NCI-H2196 (cell line): ENCODE results near the gene JPH3.

Experiments
- DNase-seq: peaks from one replicate; lab custom pipeline; 2025; ENCODE audit not compliant: unreplicated experiment; lab: John Stamatoyannopoulos, UW

JPH3 gene

DNA sequence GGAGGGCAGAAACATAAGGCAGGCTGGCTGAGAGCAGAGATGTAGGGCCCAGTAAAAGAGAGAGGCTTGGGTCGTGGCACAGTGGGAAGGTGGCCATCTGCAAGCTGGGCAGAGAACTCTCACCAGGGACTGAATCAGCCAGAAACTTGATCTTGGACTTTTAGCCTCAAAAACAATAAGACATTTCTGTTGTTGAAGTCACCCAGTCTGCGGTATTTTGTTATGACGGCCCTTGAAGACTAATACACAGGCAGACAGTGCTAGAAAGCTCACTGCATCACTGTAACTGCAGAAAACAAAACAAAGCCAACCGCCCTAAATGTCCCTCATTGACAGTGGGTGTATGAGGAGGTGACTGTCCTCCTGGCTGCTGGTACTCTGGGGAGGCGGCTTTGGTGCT lies 3.9 kb upstream of the JPH3 start:
- DNase-seq, result no peak

GRCh38 chr16:87600246-87600645 lies 2.1 kb upstream of the JPH3 start:
- no peak for DNase-seq

DNA sequence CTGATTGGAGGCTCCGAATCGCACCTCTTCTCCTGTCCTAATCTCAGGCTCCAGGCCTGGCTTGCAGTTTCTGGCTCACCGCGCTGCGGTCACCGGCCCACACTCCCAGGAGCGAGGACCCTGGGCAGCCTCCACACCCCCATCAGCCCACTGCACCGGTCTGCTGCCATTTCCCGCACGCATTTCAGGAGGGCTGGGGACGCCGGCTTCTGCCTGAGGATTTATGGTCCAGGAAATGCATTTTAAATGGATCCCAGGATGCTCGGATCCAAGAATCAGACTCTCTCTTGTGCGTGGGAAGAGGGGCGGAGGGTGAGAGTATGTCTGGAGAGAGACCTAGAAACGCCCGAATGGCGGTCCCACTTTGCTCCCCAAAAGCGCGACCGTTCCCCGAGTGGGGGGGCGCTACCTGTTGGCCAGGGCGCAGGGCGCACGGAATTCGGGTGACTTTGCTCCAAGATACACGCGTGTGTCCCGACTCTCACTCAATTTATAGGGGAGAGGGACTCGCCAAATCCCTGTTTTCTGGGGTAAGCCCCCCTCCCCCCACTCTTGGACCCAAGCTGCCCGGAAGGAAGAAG lies 817 bp upstream of the JPH3 start:
- DNase-seq, result no peak

DNA sequence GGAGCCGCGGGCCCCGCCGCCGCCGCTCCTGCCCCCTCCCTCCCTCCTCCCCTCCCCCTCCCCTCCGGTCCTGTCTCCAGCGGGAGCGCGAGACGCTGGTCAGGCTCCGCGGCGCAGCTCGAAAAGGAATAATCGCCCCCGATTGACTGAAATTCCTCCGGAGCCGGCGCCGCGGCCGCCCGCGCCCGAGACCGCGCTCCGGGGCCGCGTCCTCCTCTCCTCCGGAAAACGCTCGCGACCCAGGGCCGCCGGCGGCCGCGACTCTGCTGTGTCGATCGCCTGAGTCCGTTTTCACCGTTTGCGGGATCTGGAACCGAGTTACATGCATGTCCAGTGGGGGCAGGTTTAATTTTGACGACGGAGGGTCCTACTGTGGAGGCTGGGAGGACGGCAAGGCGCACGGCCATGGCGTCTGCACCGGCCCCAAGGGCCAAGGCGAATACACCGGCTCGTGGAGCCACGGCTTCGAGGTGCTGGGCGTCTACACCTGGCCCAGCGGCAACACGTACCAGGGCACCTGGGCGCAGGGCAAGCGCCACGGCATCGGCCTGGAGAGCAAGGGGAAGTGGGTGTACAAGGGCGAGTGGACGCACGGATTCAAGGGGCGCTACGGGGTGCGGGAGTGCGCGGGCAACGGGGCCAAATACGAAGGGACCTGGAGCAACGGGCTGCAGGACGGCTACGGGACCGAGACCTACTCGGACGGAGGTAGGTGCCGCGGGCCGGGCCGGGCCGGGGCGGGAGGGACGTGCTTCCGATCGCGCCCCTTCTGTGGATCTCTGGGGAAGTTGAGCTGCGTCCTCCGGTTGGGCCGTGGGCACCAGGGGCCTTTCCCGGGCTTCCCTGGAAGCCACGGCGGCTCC lies 744 bp downstream of the JPH3 start:
- DNase-seq, result no peak

DNA sequence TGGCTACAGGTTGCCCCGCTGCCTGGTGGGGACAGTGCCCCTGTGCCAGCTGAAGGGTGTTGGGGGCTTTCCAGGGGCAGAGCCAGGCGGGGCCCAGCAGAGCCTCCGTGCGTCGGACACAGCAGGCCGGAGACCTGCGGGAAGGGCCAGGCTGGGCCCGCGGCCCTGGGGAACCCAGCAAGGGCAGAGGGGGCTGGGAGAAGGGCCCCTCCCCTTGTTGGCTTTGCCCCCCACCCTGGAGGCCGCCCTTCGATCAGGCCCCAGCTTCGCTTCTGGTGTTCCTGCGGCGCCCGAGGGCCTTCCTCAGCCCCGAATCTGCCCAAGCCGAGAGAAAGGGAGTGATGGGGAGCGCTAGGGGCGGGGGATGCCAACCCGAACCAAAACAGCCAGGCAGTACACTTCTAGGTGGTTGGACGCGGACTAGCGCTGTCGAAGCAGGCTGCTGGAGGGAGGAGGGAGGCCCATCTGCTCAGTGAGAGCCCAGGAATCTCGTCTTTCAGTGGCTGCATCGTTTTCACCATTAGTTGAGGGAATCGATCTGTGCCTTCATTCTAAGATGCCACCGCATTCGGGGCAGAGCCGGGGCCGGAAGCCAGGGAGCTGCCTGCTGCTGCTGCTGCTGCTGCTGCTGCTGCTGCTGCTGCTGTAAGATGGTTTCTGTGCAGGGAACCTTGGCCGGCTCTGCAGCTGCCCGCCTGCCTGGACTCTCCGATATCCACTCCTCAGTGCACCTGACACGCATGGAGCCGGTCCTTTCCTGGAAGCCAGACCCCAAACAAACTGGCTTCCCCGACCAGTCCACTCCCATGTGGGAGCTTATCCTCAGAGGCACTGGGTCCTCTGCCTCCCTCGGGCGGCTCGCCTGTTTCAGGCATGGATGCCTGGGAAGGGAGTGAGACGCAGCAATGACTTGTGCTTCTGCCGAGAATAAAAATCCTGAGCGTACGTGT lies 1.7 kb downstream of the JPH3 start:
- DNase-seq, result no peak

GRCh38 chr16:87604634-87605111 lies 2.4 kb downstream of the JPH3 start:
- no peak for DNase-seq

DNA sequence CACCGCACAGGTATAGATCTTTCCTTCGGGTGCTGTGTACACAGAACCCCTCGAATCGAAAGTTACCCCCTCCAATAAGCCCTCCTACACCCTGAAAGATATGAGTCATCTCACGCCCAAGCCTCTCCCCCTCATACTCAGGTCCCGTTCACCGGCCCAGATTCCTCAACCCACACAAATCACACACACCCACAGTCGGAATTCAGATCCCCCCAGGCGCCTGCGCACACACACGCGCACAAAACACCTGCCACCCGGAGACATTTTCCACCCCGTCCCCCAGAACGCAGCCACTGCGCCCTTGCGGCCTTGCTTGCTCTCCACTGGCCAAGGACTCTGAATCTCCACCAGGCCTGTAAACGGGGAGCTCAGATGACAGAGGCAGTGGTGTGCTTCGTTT lies 4.9 kb downstream of the JPH3 start:
- no peak for DNase-seq

- no peak for DNase-seq
Observed at GRCh38 chr16:87607871-87608270, 5.6 kb downstream of the JPH3 start.

GRCh38 chr16:87608400-87608985 lies 6.2 kb downstream of the JPH3 start:
- DNase-seq, result no peak

DNA sequence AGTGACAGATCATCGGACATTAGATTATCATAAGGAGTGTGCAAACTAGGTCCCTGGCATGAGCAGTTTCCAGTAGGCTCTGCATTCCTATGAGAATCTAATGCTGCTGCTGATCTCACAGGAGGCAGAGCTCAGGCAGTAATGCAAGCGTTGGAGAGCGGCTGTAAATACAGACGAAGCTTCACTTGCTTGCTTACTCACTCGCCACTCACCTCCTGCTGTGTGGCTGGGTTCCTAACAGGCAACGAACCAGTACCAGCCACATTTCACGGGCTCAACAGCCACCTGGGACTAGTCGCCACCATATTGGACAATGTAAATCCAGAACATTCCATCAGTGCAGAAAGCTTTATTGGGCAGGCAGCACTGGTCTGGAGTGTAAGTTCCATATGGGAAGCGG lies 7.7 kb downstream of the JPH3 start:
- DNase-seq, result no peak

- no peak for DNase-seq
Observed at GRCh38 chr16:87611456-87611855, 9.1 kb downstream of the JPH3 start.

GRCh38 chr16:87613961-87614360 lies 11.7 kb downstream of the JPH3 start:
- DNase-seq, result no peak

DNA sequence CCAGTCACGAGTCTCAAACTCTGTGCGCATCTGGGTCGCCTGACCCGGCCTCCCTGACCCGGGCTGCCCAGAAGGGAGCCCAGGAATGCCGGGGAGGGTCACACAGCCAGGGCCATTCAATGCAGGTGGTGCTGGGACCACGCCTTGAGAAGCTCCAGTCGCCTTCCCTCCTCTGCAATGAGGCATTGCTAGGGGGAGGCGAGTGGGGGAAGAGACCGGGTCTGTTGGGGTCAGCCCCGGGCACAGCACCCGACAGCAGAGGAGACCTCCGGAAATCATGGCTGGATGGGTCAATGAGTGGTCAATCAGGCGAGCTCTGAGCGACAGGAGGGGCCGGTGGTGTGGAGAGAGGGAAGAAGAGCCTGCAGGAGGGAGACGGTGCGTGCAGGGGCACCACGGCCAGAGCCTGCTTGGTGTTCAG lies 13.3 kb downstream of the JPH3 start:
- no peak for DNase-seq

- DNase-seq, result no peak
Observed at GRCh38 chr16:87616556-87616955, 14.2 kb downstream of the JPH3 start.

DNA sequence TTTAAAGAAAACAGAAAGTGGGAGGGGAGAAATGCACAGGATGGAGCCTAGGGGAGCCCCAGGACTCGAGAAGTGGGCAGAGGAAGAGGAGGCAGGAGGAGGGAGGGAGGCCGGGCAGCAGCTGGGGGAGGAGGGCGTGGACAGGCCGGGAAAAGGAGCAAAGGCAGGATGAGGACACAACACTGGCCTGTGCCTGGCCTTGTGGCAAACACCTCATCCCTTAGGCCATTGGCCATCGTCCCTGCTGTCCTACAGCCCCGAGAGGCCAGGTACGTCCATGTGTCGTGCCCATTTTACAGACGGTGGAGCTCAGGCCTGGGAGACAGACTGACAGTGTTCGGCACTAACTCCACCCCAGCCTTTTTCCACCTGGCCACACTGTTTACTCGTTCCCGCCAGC lies 15.9 kb downstream of the JPH3 start:
- DNase-seq, result no peak

DNA sequence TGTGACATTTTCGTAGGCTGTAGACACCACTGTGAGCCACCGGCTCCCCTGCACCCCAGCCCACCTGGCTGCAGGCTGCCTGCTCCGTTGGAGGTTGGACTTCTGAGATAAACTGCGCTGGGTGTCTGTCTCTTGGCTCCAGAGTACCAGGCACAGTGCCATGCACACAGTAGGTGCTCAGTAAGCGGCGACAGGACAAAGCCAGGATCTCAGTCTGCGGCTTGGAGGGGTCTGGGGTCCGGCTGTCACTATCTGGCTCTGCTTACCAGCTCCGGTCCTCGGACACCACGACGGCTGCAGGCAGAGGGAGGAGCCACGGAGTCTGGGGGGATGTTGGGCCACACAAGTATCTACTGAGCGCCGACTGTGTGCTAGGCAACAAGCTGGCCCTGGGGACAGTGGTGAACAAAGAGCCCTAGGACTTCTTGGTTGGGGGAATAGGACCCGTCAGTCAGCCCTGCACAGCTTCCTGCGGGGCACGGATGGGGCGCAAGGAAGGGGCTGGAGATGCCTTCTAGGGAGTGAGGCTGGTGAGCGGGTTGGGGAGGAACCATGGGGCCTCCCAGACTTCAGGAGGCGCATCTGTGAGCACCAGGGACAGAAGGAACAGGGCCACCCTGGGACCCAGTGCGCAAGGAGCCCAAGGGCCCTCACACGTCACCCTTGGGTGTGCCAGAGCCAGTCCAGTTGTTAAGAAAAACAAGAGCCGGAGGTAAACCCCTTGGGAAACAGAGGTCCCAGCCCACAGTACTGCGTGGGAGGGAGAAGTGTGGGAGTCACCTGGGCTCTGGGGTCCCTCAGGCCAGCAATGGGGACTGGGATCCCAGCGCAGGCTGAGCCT lies 17.3 kb downstream of the JPH3 start:
- DNase-seq, result no peak

GRCh38 chr16:87620201-87620495 lies 17.8 kb downstream of the JPH3 start:
- DNase-seq, result no peak

DNA sequence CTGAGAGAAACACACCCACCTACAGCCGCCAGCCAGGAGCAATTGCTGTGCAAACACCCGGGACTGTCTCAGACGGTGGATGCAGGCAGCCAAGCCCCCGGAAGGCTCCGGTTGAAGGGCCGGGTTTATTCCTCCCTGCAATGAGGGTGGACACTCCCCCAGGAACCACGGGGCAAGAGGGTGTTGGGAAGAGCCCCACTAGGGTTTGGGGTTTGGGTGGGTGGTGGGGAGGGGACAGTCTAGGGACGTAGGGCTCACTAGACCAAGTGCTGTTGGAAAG lies 19.2 kb downstream of the JPH3 start:
- no peak for DNase-seq

- no peak for DNase-seq
Observed at GRCh38 chr16:87621976-87622713, 19.8 kb downstream of the JPH3 start.

DNA sequence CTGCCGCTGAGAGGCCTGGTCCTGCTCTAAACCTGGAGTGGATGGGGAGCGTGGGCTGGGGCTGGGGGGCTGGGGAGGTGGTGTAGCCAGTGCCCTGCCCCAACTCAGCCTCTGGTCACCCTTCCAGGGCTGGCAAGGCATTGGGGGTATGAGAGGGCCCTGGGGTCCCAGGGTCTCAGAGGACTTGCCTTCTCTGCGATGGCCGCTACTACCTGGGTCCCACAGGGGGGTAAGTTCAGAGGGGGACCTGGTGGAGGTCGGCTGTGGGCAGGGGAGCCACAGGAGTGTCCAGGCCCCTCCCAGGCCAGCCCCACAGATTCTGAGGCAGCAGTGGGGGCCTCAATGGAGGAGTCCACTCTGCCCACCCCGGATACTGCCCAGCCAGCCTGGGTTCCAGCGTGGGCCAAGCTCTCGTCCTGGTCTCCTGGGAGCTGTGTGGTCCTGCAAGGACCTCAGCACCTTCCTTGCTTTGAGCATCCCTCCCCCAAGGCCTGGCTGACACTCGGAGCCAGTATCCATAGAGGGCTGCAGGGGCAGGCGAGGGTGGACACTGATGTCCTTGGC lies 20.5 kb downstream of the JPH3 start:
- DNase-seq, result no peak
